Measurements from ENCODE around the gene CACNA2D4.

- TF ChIP-seq, protein P1, sequence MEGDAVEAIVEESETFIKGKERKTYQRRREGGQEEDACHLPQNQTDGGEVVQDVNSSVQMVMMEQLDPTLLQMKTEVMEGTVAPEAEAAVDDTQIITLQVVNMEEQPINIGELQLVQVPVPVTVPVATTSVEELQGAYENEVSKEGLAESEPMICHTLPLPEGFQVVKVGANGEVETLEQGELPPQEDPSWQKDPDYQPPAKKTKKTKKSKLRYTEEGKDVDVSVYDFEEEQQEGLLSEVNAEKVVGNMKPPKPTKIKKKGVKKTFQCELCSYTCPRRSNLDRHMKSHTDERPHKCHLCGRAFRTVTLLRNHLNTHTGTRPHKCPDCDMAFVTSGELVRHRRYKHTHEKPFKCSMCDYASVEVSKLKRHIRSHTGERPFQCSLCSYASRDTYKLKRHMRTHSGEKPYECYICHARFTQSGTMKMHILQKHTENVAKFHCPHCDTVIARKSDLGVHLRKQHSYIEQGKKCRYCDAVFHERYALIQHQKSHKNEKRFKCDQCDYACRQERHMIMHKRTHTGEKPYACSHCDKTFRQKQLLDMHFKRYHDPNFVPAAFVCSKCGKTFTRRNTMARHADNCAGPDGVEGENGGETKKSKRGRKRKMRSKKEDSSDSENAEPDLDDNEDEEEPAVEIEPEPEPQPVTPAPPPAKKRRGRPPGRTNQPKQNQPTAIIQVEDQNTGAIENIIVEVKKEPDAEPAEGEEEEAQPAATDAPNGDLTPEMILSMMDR (IDR thresholded peaks at IDR 0.05 in 2 of 3, conservative IDR thresholded peaks at IDR 0.05 in 1 of 3; ENCODE audit: borderline replicate concordance in 1 of 3, insufficient read depth in 1 of 3, low read depth in 2 of 3, low read length in 2 of 3), result no peak
- no peak for TF ChIP-seq EZH2 (IDR thresholded peaks at IDR 0.05)
- no peak for TF ChIP-seq SRF (IDR thresholded peaks at IDR 0.05; ENCODE audit: low read depth)
- no peak for TF ChIP-seq ZNF274 (IDR thresholded peaks at IDR 0.05; ENCODE audit: low read depth, low read length)
- no peak for TF ChIP-seq TCF7L2 (IDR thresholded peaks at IDR 0.05; ENCODE audit: borderline replicate concordance, extremely low read depth, insufficient read depth, insufficient read length)
- no peak for TF ChIP-seq POLR2A (IDR thresholded peaks at IDR 0.05; ENCODE audit: borderline replicate concordance, extremely low read depth, insufficient read depth, insufficient read length)
- TF ChIP-seq CBX3 (IDR thresholded peaks at IDR 0.05; ENCODE audit: low read depth), result no peak
- TF ChIP-seq, protein P2, sequence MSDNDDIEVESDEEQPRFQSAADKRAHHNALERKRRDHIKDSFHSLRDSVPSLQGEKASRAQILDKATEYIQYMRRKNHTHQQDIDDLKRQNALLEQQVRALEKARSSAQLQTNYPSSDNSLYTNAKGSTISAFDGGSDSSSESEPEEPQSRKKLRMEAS (IDR thresholded peaks at IDR 0.05), result no peak
- TF ChIP-seq, protein P3, sequence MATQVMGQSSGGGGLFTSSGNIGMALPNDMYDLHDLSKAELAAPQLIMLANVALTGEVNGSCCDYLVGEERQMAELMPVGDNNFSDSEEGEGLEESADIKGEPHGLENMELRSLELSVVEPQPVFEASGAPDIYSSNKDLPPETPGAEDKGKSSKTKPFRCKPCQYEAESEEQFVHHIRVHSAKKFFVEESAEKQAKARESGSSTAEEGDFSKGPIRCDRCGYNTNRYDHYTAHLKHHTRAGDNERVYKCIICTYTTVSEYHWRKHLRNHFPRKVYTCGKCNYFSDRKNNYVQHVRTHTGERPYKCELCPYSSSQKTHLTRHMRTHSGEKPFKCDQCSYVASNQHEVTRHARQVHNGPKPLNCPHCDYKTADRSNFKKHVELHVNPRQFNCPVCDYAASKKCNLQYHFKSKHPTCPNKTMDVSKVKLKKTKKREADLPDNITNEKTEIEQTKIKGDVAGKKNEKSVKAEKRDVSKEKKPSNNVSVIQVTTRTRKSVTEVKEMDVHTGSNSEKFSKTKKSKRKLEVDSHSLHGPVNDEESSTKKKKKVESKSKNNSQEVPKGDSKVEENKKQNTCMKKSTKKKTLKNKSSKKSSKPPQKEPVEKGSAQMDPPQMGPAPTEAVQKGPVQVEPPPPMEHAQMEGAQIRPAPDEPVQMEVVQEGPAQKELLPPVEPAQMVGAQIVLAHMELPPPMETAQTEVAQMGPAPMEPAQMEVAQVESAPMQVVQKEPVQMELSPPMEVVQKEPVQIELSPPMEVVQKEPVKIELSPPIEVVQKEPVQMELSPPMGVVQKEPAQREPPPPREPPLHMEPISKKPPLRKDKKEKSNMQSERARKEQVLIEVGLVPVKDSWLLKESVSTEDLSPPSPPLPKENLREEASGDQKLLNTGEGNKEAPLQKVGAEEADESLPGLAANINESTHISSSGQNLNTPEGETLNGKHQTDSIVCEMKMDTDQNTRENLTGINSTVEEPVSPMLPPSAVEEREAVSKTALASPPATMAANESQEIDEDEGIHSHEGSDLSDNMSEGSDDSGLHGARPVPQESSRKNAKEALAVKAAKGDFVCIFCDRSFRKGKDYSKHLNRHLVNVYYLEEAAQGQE (IDR thresholded peaks at IDR 0.05; ENCODE audit: low read depth), result no peak
- TF ChIP-seq, protein P4, sequence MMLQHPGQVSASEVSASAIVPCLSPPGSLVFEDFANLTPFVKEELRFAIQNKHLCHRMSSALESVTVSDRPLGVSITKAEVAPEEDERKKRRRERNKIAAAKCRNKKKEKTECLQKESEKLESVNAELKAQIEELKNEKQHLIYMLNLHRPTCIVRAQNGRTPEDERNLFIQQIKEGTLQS (IDR thresholded peaks at IDR 0.05), result no peak
- no peak for TF ChIP-seq SIN3A (IDR thresholded peaks at IDR 0.05; ENCODE audit: low read depth)
- no peak for TF ChIP-seq ELF1 (IDR thresholded peaks at IDR 0.05; ENCODE audit: borderline replicate concordance, low read depth)
- no peak for TF ChIP-seq RAD21 (IDR thresholded peaks at IDR 0.05; ENCODE audit: low read depth)
These were observed 11.9 kb downstream of the CACNA2D4 start for GRCh38 chr12:1906579-1906978.
